ENCODE data around the gene UBAP2L.

The UBAP2L gene, protein sequence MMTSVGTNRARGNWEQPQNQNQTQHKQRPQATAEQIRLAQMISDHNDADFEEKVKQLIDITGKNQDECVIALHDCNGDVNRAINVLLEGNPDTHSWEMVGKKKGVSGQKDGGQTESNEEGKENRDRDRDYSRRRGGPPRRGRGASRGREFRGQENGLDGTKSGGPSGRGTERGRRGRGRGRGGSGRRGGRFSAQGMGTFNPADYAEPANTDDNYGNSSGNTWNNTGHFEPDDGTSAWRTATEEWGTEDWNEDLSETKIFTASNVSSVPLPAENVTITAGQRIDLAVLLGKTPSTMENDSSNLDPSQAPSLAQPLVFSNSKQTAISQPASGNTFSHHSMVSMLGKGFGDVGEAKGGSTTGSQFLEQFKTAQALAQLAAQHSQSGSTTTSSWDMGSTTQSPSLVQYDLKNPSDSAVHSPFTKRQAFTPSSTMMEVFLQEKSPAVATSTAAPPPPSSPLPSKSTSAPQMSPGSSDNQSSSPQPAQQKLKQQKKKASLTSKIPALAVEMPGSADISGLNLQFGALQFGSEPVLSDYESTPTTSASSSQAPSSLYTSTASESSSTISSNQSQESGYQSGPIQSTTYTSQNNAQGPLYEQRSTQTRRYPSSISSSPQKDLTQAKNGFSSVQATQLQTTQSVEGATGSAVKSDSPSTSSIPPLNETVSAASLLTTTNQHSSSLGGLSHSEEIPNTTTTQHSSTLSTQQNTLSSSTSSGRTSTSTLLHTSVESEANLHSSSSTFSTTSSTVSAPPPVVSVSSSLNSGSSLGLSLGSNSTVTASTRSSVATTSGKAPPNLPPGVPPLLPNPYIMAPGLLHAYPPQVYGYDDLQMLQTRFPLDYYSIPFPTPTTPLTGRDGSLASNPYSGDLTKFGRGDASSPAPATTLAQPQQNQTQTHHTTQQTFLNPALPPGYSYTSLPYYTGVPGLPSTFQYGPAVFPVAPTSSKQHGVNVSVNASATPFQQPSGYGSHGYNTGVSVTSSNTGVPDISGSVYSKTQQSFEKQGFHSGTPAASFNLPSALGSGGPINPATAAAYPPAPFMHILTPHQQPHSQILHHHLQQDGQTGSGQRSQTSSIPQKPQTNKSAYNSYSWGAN

DNA sequence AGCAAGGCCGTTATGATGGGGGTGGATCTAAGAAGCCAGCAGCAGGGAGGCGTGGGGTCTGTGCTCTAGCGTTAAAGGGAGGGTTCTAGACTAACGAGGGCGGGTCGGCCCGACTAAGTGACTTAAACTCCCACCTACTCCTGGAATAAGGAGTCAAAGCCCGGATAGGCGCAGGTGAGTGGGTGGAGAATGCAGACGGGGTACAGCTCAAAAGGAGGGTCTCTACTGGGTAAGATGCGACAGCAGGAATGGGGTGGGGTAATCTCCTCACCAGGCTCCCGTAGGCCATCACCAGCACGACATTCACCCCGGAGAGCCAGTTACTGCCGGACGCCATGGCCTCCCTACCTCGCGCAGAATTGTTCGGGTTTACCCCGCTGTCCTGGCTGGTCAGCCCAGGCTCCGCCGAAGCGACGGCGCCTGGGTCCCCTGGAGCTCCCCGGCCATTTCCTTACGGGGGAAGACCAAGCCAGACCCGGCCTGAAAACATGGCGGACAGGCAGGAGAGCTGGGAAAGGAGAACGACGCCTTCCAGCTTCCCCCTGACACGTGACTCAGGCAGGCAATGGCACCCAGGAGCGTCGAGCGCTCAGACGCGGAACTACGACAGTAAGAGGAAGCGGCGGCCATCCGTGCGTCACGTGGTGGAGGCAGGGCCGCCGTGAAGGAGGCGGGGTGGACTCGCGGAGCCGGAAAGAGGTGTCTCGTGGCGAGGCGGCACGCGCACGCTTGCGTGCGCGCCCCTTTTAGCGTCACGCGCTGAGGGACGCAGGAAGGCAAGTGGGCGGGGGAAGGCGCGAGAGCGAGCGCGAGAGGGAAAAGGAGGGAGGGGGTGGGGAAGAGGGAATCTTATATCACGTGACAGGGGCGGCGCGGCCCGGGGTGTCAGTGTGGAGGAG, at the start of gene UBAP2L:
Gene UBAP2L (plus strand): TSS at position 885 of the 899 bp plus-strand sequence. CDS start 4,169 bp downstream, outside the sequence.
- DNase-seq (ENCODE audit: low spot score): peak; percentile 99

DNA sequence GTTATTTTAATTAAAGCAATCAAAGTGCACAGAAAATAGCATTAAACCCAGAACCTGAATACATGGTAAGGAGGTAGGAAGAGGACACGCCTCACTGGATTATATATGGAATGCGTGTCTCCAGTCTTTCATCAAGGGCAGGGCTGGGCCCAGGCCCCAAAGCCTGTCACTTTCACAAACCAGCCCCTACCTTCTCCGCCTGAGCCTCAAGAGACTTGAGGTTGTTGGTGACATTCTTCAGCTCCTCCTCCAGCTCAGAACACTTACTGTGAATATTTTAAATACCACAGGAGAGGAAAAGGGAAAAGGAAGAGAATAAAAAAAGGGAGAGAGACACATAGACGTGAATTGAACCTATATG, 49.6 kb upstream of the UBAP2L start:
- DNase-seq (ENCODE audit: low spot score): no peak

DNA sequence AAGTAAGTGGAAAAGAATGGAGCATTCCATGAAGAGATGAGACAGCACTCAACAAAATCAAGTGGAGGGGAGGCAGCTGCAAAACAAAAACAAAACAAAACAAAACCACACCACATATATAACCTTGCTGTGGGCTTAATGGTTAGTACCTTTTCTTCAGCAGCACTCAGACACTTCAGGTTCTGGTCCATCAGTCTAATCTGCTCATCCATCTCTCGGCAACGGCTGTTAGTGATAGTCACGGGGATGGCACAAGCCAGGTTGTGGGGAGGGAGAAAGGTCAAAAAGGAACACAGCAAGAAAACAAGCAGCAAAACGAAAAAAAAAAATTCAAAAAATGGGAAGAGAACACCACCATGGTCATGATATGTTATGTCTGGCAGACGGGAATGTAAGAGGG, 48.9 kb upstream of the UBAP2L start:
- no peak for DNase-seq (ENCODE audit: low spot score)

DNA sequence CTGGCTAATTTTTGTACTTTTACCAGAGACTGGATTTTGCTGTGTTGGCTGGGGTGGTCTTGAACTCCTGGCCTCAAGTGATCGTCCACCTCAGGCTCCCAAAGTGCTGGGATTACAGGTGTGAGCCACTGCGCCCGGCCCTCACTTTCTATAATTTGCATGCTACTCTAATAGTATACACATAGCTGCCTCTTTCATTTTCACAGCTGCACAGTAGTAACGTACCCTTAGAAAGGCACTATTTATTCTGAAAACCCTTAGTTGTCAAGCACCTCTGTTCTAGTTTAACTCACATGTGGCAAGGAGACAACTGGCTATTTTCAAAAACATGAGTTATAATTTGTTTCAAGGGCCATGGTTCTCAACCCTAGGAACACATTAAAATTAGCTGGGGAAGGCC, 46.1 kb upstream of the UBAP2L start:
- no peak for DNase-seq (ENCODE audit: low spot score)

DNA sequence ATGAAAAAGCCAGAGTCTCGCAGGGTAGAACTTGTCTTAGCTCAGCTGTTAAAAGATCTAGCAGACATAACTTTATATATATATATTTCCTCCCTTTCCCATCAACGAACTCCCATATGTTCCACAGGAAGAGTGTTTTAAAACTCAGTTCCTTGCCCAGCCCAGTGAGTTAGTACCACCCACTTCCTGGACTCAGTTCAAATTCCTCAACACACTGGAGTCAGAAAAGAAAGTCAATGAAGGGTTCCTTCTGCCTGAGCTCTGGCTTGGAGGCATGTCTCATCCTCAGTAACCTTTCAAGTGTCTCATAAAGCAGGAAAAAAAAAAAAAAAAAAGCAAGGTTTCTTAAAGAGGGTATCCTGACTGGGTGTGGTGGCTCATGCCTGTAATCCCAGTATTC, 44.4 kb upstream of the UBAP2L start:
- DNase-seq (ENCODE audit: low spot score): peak; percentile 68

DNA sequence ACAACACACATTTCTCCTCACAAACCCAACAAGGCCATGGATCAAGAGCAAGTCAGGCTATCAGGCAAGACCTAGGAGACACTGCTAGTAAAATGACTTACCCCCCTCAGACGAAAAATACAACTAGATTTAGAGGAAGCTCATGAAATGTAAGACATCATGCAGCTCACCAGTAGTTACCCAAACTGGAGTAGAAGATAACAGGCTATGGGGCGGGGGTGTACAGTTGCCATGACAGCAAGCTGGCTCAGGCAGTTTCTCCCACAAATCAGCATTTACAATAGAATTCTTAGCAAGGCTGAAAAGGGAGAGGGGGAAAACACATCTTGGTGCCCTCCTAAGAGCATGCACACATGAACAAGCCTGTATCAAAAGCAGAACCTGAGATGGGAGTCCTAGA, 42.7 kb upstream of the UBAP2L start:
- peak; percentile 57 for DNase-seq (ENCODE audit: low spot score)

DNA sequence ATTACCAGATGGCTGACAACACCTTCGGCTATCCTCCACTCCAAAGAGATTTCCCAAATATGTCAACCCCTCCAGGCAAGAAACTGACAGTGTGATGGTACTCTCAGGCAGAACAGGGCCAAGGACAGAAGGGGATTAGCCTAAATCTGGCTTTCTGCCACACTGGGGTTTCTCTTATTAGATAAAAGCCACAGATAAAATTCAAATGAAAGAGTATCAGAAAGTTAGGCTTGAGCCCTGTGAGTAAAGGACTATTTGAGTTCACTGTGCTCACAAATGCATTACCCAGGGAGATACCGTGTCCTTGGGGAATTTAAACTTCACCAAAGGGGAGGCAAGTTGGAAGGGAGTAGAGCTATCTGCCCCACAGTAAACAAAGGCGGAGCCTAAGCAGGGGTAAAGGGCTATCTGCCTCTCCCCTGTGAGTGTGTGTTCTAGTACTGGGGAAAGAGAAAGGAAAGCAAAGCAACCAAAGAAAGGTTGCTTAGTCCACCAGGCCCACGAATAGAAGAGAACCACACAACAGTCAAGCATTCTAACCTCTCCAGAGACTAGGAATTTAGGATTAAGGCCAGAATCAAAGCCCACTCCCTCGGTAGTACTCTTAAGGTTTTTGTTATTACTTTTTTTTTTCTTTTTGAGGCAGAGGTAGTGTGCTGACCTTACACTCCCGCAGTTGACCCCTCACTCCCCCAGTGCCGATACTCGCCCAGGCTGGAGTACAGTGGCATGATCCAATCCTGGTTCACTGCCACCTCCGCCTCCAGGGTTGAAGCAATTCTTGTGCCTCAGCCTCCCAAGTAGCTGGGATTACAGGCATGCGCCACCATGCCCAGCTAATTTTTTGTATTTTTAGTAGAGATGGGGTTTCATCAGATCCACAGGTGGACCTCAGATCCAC, 41.6 kb upstream of the UBAP2L start:
- peak; percentile 74 for DNase-seq (ENCODE audit: low spot score)

DNA sequence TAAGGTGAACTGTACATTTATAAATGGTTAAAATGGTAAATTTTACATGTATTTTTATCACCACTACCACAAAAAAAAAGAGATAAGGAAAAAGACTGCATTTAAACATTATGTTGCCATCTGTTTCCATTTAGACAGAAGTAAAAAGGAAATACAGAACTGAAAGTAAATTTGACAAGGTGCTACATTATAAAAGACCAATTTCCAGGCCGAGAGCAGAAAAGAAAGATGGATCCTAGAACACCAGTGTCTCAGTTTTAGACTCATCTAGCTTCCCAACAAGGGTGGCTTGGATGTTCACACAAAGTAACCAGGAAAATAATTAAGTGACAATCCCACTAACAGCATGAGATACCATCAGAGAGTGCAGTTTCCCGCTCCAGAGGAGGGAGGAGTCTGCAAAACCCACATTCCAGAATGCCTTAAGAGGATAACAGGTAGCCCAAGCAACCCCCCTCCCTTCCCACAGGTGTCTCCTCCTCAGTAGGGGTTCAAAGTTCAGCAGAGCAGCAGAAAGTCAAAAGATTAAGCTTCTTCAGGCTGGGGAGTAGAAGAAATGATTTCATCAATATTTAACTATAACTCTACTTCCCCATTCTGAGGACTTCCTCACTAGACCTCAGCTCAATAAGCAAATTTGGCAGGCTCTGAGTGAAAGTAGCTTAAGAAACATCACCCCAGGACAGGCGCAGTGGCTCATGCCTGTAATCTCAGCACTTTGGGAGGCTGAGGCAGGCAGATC, 40.6 kb upstream of the UBAP2L start:
- no peak for DNase-seq (ENCODE audit: low spot score)

DNA sequence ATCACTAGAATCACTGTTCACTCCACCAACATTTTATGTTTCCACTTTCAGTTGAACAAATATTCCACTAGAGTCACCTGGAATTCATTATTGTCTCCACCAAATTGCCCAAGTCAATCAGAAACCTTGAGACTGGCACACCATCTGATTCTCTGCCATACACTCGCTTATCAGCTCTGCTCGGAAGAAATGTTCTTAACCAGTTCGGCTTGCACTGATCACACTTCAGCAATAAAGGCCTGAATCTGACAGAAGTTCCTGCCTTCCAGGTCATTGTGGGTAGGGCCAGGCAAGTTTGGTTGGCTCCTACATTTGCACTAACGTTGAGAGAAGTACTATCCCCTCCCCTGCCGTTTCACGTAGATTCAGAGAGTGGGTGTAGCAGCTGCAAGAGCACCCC, 38.8 kb upstream of the UBAP2L start:
- DNase-seq (ENCODE audit: low spot score): peak; percentile 48

DNA sequence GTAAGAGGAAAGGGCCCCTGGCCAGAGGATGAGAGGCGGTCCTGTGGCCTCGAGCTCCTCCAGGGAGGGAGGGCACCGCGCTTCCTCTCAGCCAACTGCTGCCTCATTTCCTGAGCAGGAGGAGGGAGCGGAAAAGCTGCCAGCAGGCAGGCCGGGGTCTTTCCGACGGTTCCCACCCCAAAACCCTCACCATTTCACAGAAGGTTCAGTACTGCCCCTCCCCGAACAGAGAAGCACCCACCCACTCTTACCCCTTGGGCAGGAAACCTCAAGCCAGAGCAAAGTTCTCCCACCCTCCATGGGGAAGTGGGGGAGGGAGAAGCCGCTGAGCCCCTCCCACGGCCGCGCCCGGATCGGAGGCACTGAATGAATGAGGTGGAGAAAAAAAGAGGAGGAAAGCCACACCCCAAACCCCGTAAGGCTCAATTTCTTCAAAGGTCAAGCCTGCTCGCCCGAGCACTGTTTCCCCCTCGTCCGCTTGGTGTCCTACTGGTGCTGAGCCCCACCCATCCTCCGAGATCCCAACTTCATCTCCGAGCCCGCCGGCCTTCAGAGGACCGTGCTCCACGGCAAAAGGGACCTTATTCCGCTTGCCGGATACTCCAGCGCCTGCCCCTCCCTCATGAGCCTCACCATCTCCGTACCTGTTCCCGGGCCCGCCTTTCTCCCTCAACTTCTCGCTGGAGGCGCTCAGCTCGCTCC, 38.3 kb upstream of the UBAP2L start:
- peak; percentile 71 for DNase-seq (ENCODE audit: low spot score)

DNA sequence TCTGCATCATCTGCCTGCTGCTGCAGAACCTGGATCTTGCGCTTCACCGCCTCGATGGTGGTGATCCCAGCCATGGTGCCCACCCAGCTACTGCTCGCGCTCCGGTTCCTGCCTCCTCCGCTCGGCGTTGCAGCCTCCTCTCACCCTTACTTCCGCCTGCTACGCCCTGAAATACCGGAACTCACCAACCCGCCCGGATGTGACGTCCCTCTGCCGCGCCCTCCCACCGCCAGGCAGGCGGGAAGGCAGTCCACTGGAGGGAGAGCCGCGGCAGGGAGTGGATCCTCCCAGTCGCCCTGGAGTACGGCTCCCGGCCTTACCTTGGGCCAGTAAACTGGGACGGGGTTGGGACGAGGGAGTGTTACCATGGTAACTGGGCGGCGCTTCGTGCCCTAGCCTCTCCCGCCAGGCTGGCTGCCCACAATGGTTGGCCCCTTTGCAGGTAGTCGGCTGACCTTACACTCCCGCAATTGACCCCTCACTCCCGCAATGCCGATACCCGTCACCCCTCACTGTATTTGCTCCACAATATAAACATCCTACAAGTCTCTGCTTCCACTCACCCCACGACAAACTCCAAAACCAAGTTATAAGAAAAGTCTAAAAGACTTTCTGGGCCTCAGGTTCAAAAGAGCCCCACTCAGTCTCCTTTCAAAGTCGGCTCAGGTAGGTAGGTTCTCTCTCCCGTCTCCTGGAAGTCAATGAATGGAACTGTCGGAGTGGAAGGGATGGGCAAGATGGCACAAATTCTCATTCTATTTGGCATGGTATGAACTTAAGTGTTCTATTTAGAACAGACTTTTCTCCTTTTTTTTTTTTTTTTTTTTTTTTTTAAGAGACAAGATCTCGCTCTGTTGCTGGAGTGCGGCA, 37.5 kb upstream of the UBAP2L start:
- DNase-seq (ENCODE audit: low spot score): peak; percentile 94

DNA sequence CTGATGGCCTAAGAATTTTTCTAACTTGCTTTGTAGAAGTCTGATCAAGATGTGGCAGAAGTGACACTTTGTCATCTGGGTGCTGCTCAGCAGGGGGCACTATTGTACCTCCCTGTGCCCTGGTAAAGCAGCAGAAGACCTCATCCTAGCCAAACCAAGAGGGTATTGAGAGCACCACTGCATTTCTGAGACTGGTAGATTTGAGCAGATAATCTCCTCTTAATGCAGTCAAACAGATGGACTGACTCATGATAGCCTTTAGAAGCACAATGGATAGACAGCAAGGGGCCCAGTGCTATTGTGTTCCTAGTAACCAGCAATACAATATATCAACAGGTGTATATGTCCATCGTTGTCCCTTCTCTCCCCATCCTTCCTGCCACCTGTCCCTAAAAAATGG, 34.6 kb upstream of the UBAP2L start:
- peak; percentile 76 for DNase-seq (ENCODE audit: low spot score)

DNA sequence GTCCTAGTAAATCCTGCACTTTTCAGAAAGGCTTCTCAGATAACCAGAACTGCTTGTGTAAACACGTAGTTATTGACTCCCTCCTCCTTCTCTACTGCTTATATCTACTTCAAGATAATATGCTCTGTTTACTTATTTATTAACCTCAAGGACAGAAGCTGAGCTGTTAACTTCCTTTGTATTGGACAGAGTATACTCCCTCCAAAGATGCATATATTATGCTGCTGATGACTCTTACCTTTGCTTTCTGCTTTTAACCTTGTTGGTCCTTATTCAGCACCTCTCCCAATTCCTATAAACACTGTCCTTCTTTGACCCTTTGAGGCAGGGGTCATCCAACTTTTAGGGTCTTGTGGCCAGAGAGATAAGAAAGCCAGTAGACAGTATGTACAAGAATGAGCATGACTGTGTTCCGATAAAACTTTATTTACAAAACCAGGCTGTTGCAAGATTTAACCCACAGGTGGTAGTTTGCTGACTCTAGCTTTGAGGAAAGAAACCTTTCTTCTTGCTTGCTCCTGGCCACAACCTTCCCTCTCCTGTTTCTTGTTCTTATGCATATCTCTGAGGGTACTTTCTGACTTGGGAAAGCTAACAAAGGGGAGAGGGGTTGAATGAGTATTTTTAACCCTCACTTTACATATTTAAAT, 33.8 kb upstream of the UBAP2L start:
- peak; percentile 5 for DNase-seq (ENCODE audit: low spot score)

DNA sequence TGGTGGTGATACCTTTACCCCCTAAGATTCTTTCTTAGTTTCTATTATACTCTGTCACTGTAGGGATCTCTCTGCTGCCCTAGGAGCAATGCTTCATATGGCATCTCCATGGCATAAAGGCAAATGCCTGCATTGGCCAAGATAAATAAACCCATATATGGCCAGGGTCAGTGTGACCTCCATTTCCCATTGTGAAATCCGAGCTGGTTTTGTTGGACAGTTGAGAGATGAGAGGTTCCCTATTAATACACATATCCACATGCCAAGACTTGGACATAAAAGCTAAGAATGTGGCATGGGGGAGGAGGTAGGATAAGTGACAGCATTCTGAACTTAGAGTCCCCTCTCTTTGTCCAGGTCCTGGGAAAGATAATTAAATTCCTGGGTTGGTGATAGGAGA, 30.2 kb upstream of the UBAP2L start:
- DNase-seq (ENCODE audit: low spot score): no peak

DNA sequence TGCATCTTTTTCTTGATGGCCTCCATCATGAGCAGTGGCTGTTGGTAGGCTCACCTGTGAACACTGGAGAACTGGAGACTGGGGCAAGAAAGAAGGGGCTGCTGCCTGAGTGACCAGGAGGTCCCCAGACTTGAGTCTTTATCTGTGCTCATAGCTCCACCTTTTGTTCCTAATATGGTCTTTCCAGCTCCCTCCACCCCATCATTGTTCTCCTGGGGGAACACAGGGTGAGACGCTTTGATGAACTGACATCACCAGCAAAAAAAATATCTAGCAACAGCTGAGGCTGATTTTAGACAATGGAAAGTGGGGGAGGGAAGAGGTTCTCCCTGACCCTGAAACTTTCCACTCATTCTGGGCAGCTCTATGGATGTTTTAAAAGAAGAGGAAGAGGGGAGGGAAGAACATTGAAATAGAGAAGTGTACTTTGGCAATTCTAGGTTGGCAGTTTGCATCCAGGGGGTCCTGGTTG, 28.7 kb upstream of the UBAP2L start, which contains the start of gene TPM3:
Gene TPM3 (minus strand): TSS at position 111 of the 472 bp plus-strand sequence. CDS start 82 bp downstream, at position 29.
- DNase-seq (ENCODE audit: low spot score): no peak

DNA sequence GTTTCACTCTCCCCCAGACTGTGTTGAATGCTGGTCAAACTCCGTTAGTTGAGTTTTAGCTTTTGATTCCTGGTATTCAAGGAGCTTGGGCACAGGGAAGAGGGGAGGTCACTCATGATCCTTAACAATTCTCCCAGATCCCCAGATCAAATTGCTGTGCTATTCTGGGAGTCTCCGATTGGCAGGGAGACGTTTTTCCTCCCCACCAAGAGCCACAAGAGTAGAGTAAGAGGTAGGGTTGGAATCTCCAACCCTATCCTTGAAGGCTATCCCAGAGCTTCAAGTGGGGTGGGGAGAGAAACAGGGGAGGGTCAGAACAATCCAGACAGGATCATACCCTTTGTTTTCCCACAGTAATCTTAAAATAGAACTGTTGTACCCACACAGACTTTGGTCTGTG, 28.3 kb upstream of the UBAP2L start:
- DNase-seq (ENCODE audit: low spot score): no peak

DNA sequence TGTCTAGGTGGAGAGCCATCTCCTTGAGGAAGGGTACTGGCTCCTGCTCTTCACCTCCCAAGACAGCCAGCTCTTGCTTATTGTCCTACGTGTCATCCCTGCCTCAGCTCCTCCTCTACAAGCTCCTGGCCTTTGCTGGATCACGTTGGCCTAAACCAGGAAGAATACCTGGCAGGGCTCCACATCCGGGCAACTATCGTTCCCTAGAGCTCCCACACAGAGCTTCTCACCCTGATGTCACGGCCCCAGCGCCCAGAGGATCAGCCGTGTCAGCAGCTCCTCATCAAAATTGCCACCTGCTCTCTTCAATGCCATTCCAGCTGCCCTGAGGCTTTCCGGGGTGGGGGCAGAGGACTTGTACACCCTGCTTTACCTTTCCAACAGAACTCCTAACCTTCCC, 26.9 kb upstream of the UBAP2L start:
- DNase-seq (ENCODE audit: low spot score): no peak
